Fibroblast of peridontal ligament (primary cell): ENCODE results near the gene MTMR1.
A peak's percentile ranks its signal among the peaks of the same experiment; 100 is the strongest.

Source experiments
- DNase-seq: peaks from one replicate; pipeline ENCODE4 v3.0.0-alpha.2; 2010; ENCODE audit errors: extremely low read depth

Gene MTMR1

GRCh38 chrX:150762258-150763165 lies 69.3 kb downstream of the MTMR1 start:
- DNase-seq = no peak

DNA sequence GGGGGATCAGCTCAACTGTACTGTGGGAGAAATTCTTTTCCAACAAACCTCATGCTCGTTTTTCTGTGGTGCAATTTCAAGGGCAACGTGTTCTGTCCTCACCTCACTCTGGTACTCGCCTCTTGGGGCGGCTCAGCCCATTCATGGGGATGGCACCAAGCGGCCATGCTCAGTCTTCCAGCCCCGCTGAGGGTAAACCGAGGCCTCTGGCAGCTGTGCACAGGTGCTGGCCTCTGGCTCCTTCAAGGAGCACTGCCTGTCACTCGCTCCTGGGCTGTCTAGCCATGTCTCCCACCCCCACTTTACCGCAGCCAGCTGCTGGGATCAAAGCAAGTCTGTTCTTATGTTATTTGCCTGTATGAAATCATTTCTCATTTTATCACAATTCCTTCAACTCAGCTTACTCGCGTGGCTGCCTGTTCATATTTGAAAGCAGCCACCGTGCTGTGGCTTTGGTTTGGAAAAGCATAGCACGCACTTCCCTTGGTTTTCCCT lies 70.2 kb downstream of the MTMR1 start:
- no peak for DNase-seq

- DNase-seq = no peak
Measured at GRCh38 chrX:150763810-150764209, 70.6 kb downstream of the MTMR1 start.

DNA sequence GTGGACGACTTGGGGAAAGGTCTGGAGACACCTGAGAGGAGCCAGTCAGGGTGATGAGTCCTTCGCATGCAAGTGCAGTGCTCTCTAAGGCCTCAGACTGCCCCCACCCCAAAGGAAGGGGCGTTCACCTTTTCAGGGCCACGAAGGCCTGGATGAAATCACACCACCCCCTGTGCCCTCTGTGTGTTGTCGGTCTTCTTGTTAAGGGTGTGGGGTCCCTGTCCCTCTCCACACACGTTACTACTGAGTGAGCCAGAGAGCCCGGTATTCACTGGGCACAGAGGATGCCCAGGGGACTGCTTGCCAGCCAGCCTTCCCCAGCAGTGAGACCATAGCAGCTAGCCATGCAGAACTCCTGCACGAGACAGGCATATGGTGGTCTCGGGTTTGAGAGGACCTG lies 72.0 kb downstream of the MTMR1 start:
- no peak for DNase-seq

DNA sequence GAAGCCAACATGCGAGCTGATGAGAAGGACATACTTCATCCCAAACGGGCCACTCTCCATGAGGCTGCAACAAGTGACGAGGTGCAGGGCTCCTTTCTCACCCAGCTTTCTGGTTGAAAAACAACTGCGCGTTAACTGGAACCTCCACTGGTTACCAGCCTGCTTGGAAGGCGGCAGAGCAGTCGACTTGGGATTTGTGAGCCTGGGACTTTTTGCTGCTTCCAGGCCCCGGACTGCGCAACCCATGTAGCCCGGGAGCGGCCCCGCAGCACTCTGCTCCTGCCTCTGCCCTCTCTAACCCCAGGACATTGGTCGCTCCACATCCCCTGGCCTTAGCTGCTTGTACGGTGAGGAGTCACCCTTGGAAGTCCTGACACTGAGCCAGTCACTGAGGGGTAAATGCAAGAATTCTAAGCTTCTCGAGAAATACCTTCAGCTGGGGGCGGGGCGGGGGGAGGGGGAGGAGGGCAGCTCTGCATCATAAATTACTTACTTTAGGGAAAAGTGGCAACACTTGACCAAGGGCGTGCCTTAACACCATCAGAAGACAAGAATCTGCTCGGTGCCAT lies 72.7 kb downstream of the MTMR1 start:
- no peak for DNase-seq

DNA sequence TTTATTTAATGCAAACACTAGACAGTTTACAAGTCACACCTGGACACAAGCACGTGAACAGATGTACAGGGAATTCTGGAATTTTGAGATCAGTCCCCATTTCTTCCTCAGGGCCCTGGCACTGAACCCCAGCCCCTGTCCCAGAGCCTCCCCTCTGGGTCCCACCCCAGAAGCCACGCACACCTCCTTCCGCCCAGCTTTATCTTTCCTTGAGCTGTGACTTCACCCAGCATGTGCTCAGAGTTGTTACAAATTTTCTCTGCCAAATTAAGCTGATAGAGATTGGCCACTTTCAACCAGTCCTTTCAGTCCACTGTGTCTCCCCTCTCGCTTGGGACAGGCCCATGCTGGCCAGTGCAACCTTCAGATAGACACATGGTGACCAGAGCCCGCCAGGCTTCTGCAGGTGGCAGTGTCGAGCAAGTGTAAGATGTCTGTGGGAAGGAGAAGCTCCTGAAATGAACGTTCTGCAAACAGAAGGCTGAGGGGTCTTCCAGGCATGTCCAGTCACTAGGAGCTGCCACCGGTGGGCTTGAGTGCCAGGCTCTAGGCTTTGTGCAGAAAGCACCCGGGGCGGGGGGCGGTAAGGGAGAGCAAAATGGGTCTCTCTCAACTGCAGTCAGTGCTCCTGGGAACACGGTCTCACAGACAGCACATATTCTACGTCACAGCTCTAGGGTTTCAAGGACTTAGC lies 73.3 kb downstream of the MTMR1 start:
- DNase-seq = no peak

DNA sequence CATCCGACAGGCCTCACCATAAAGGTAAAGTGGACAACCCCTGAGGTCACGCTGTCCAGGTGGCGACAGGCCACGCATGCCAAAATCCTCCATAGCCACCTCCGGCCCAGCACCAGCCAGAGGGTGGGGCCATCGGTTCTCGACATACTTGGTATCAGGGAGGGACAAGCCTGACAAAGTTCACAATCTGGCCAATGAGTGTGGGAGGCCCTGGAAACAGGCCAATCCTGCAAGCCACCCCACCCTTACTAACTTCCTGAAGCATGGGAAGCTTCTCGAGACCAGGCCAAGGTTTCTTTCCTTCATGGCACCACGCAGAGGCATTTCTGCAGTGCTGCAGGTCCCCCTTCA lies 73.8 kb downstream of the MTMR1 start:
- peak; percentile 13 for DNase-seq

DNA sequence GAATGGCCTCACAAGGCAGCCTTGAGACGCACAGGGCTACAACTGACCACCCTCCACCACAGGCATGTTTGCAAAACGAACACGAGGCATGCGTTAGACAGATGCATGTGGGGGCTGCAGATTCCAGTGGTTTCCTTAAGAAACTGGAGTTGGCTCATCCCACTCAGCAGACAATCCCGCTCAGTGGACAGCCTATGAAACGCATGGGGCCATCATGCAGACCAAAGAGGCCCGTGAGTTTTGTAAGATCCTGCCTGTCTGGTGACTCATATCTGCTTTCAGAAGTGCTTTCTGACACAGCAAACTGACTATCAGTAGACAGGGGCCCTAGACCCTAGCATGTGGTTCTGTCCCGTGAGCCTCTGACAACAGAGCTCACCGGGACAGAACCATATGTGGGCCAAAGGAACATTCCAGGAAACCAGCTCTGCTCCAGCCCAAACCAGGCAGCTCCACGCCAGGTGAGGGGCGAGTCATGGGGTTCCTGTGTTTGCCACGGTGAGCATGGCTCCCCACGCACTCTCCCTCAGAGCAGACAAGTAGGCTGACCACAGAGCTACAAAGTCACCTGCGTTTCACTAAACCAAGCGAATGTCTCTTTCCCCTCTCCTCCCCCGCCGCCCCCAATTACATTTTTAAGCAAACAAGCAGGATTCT lies 74.4 kb downstream of the MTMR1 start:
- peak; percentile 85 for DNase-seq

GRCh38 chrX:150768132-150768485 lies 74.9 kb downstream of the MTMR1 start:
- DNase-seq = no peak

- DNase-seq = no peak
Measured at GRCh38 chrX:150768580-150769190, 75.5 kb downstream of the MTMR1 start.

GRCh38 chrX:150769408-150769807 lies 76.2 kb downstream of the MTMR1 start:
- DNase-seq = no peak

GRCh38 chrX:150770623-150771022 lies 77.4 kb downstream of the MTMR1 start:
- DNase-seq = no peak

GRCh38 chrX:150771116-150771515 lies 77.9 kb downstream of the MTMR1 start:
- no peak for DNase-seq

DNA sequence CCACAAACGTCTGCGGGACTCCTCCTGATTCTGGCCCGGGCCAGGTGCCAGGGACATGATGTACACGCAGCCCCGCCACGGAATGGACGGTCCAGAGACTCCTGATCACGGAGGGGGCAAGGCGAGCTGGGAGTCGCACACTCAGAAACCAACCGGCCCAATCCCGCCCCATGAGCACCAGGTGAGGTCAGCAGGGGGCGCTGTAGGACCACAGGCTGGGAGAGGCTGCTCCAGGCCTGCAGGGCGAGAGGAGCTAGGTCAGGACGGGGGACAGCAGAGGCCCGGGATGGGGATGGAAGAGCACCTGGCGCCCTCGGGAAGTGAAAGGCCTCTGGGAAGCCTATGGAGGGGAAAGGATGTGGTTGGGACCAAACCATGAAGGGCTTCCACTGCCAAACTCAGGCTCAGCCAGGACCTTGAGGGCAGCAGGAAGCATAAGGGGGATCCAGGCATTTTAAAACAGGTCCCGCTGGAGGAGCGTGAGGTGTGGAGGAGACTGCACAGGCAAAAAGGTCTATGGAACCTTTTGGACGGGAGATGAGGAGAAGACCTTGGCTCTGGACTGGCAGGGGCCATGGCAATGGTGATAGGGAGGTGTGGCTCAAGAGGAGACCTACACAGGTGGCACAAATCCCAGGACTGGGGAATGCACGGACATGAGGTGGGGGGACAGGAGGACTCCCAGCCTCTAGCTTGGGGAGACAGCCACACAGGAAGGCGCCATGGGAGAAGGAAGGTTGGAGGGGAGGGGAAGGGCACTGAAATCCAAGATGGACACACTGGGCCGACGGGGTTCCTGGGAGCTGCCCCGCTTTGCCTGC lies 79.2 kb downstream of the MTMR1 start:
- peak; percentile 54 for DNase-seq

DNA sequence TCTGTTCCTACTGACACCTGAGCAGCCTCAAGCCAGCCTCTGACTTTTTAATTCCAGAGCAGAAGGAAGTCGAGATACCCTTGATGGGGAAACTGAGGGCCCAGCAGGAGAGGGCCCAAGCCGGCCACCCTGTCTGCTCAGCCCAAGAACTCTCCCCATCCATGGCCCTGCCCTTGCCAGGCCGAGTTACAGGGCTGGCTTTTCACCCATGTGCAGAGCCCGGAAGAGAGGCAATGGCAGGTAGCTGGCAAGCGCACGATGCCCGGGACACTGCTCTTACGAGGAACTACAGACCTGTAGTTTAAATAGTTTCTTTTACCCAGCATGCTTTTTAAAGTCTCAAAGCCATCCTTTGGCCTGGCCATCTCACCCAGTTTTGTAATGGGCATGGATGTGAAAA lies 79.9 kb downstream of the MTMR1 start:
- DNase-seq = no peak

DNA sequence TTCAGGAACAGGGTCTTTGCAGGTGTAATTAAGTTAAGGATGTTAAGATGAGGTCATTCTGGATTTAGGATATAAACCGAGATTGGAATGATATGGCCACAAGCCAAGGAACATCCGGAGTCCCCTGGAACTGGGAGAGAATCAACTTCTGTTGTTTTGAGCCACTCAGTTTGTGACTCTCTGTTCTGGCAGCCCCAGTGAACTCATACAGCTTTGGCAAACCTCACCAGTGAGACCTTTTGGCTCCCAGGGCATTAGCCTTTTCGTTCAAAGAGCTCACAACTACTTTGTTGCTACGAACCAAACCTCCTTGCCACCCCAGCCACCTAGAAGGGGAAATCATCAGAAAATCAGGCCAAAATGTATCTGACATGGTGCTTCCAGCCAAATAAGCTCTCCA lies 80.4 kb downstream of the MTMR1 start:
- no peak for DNase-seq

- no peak for DNase-seq
Measured at GRCh38 chrX:150774798-150775568, 81.8 kb downstream of the MTMR1 start.

DNA sequence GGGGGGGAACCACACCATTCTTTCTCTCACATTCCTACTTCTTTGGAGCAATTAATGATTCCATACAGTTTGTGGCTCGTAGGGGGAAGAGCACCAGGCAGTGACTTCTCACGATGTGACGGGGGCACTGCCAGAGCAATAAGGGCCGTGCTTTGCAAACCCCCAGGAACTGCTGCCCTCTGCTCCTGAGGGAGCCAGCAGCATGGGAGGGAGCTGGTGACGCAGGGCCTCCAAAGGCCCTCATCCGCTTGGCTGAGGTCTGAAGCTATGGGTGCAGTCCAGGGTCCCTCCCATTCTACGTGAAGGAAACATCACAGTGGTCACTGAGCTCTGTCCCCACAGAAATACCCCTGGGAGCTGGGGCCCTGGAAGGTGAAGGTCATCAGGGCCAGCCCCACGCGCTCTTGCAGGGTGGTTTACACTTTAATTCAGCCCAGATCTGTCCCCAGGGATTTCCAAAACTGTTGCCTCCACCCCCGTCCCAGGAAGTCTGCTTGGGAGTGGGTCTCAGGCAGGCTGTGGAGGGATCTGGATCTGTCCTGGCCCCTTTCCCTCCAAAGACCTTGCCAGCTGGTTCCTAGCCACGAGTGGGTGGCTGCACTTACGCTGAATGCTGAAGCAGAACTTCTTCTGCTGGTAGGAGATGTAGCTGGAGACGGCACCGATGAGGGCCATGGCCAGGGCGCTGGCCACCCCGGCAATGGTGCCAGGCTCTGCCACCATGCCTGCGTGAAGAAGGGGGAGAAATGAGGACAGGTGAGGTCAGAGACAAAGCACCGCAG lies 82.6 kb downstream of the MTMR1 start:
- no peak for DNase-seq

GRCh38 chrX:150777328-150777992 lies 84.3 kb downstream of the MTMR1 start:
- DNase-seq = no peak
